Caco-2 (cell line): ENCODE data around the gene GPR107. TPM values are rescaled to one million over a fixed set of nuclear protein-coding genes. Genes with fewer than 3 reads are reported as not detected.

Source experiments
- BruUV-seq: library from RNA; stranded (reverse); fragments of 400-500 nt; replicated peaks from 2 replicates; lab custom pipeline; 2021; lab: Mats Ljungman, UMichigan
- CTCF ChIA-PET: fragments of 300-600 bp; sonication (Branson Sonifier 250); formaldehyde crosslinking; loops from one replicate; lab custom pipeline; 2022; ENCODE audit warnings: antibody characterized with exemption; lab: Charles Lee
- POLR2A ChIA-PET: fragments of 300-600 bp; sonication (Branson Sonifier 250); formaldehyde crosslinking; loops from one replicate; lab custom pipeline; 2022; ENCODE audit warnings: antibody characterized with exemption; lab: Charles Lee
- DNase-seq, 2 experiments: peaks; one replicate each; pipeline versions ENCODE4 v3.0.0 to v3.0.0-alpha.2; 2020 to 2022
- H3K27me3 ChIP-seq: replicated peaks from 2 replicates; pipeline ENCODE4 v1.6.0; 2011; ENCODE audit warnings: low read length; ENCODE audit not compliant: control insufficient read depth, insufficient read depth
- H3K36me3 ChIP-seq: 2 replicates; pipeline ENCODE4 v1.5.1; 2011; ENCODE audit warnings: low read length; ENCODE audit not compliant: control insufficient read depth, insufficient read depth
- H3K4me1 ChIP-seq: fragments of 250-450 bp; sonication (Bioruptor Pico); 2 replicates; pipeline ENCODE4 v1.5.1; 2020; ENCODE audit warnings: mild to moderate bottlenecking
- H3K4me3 ChIP-seq: 2 replicates; pipeline ENCODE4 v1.5.1; 2011; ENCODE audit warnings: low read depth, mild to moderate bottlenecking, control low read depth, low read length
- H3K9me3 ChIP-seq: fragments of 250-450 bp; sonication (Bioruptor Pico); 2 replicates; pipeline ENCODE4 v1.5.1; 2020; ENCODE audit warnings: mild to moderate bottlenecking, moderate library complexity
- H3K27ac Mint-ChIP-seq: one replicate; pipeline ENCODE4 v1.8.0; 2022; ENCODE audit warnings: mixed read lengths; ENCODE audit not compliant: unreplicated experiment
- H3K27me3 Mint-ChIP-seq: one replicate; pipeline ENCODE4 v1.8.0; 2022; ENCODE audit warnings: mixed read lengths; ENCODE audit not compliant: insufficient read depth, unreplicated experiment
- H3K36me3 Mint-ChIP-seq: one replicate; pipeline ENCODE4 v1.8.0; 2022; ENCODE audit warnings: mild to moderate bottlenecking, mixed read lengths; ENCODE audit not compliant: insufficient read depth, unreplicated experiment
- H3K4me1 Mint-ChIP-seq: one replicate; pipeline ENCODE4 v1.8.0; 2022; ENCODE audit warnings: low read depth, mixed read lengths; ENCODE audit not compliant: unreplicated experiment
- H3K4me3 Mint-ChIP-seq: one replicate; pipeline ENCODE4 v1.8.0; 2022; ENCODE audit warnings: mild to moderate bottlenecking, moderate library complexity, mixed read lengths; ENCODE audit not compliant: unreplicated experiment
- H3K9me3 Mint-ChIP-seq: one replicate; pipeline ENCODE4 v1.8.0; 2022; ENCODE audit warnings: mixed read lengths; ENCODE audit not compliant: unreplicated experiment
- CTCF ChIP-seq, 2 experiments: fragments of 200-600 bp in 1 of 2; IDR thresholded peaks; 1 replicate in 1 of 2; 2 replicates in 1 of 2; pipeline versions ENCODE4 v1.5.1 to v1.8.0; 2011 to 2022; ENCODE audit warnings: antibody characterized with exemption in 1 of 2, control low read depth in 1 of 2, inconsistent platforms in 1 of 2, low read depth in 1 of 2, low read length in 1 of 2, mild to moderate bottlenecking in 1 of 2, moderate library complexity in 1 of 2; ENCODE audit not compliant: insufficient read depth in 1 of 2, severe bottlenecking in 1 of 2, unreplicated experiment in 1 of 2
- intact Hi-C: fragments of 100-400 bp; cut with micrococcal nuclease; formaldehyde crosslinking; loops from one replicate; pipeline ENCODE4 v1.10.0; 2022; ENCODE audit not compliant: unreplicated experiment
- total RNA-seq: library from RNA; stranded (reverse); gene quantifications from 2 replicates; pipeline ENCODE4 v1.2.3, GENCODE V29; 2022

GPR107 gene
- total RNA-seq, 1 experiment from 2014 or later = 53.1 TPM

GRCh38 chr9:130069048-130069447 is 15.3 kb downstream of the GPR107 start:
- DNase-seq = no peak
- Histone ChIP-seq H3K36me3 (no peaks in the 10 kb centered on the region), H3K4me3 (no peak overlapping the region), H3K9me3 (no peaks in the 10 kb centered on the region), H3K4me1 (peaks cover 17% of the 10 kb centered on the region), H3K27me3 (no peaks in the 10 kb centered on the region)
- no peak overlapping the region for H3K27ac Mint-ChIP-seq
- intact Hi-C loops = no loop called here
- no peak overlapping the region for H3K4me3 Mint-ChIP-seq
- ChIA-PET CTCF (no interaction called here), POLR2A (no interaction called here)
- peaks cover 13% of the 10 kb centered on the region for H3K4me1 Mint-ChIP-seq
- no peak for TF ChIP-seq CTCF (IDR thresholded peaks at IDR 0.05; ENCODE audit: insufficient read depth in 1 of 2, low read depth in 1 of 2, low read length in 1 of 2, severe bottlenecking in 1 of 2, unreplicated experiment in 1 of 2)
- H3K9me3 Mint-ChIP-seq = no peaks in the 10 kb centered on the region
- no peaks in the 10 kb centered on the region for H3K27me3 Mint-ChIP-seq
- BruUV-seq = no TSS peak
- peaks cover 10% of the 10 kb centered on the region for H3K36me3 Mint-ChIP-seq

DNA sequence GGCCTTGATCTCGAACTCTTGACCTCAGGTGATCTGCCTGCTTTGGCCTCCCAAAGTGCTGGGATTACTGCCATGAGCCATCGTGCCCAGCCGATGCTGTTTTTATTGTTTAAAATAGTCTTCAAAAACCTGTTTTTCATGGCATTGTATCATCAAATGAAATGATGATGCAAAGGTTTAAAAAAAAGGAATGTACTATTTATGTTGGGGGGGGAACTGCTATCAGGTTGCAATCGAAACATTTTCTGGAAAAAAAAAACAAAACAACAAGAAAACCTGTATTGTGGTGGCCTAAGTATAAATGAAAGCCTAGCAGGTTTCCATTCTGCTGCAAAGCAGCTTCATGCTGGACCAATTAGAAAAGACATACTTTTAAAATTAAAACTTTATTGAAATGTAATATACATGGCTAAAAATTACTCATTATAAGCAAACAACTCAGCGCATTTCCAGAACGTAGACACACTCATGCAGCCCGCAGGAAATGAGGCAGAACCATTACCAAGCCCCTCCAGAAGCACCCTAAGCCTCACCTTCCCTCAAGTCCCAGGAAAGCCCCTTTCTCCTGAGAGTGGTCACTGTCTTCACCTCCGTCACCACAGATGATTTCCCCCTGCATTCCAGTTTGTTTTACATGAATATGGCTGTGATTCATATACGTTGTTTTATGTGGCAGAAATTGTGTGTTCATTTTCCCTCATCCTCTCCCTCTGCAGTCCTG is 19.0 kb downstream of the GPR107 start:
- peaks cover 24% of the 10 kb centered on the region for H3K4me1 ChIP-seq
- no peak for TF ChIP-seq CTCF (IDR thresholded peaks at IDR 0.05; ENCODE audit: insufficient read depth in 1 of 2, low read depth in 1 of 2, low read length in 1 of 2, severe bottlenecking in 1 of 2, unreplicated experiment in 1 of 2)
- no TSS peak for BruUV-seq
- no peak overlapping the region for H3K4me3 Mint-ChIP-seq
- no peak for DNase-seq
- H3K36me3 ChIP-seq = peaks cover 2% of the 10 kb centered on the region
- CTCF ChIA-PET = no interaction called here
- peaks cover 26% of the 10 kb centered on the region for H3K36me3 Mint-ChIP-seq
- no peaks in the 10 kb centered on the region for H3K27me3 ChIP-seq
- H3K9me3 Mint-ChIP-seq = no peaks in the 10 kb centered on the region
- POLR2A ChIA-PET = no interaction called here
- intact Hi-C loops = loop anchor here (1.0 kb wide), 1 partner anchor 188 kb away; no protein-coding TSS in a partner anchor
- H3K4me3 ChIP-seq = no peak overlapping the region
- H3K9me3 ChIP-seq = no peaks in the 10 kb centered on the region
- H3K27ac Mint-ChIP-seq = peak overlapping the region; percentile 77
- no peaks in the 10 kb centered on the region for H3K27me3 Mint-ChIP-seq
- H3K4me1 Mint-ChIP-seq = peaks cover 13% of the 10 kb centered on the region

DNA sequence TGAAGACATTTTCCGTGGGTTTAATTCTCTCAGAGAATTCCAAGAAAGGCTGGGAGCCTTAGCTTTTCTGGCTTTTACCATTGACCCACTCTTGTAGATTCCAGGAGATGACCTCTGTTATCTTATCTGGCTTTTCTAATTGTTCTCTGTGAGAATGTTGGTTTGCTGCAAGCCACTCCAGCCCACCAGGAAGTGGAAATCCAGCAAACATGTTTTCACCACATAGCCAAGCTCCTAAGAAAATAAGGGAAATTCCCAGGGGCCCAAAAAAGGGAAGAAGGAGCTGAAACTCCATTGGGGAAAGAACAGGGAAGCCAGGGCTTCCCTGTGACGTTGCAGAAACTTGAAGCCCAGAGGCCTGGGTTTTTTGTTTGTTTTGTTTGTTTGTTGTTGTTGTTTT is 19.7 kb downstream of the GPR107 start:
- Mint-ChIP-seq H3K36me3 (peaks cover 31% of the 10 kb centered on the region), H3K4me1 (peaks cover 13% of the 10 kb centered on the region), H3K27me3 (no peaks in the 10 kb centered on the region), H3K27ac (peak overlapping the region; percentile 77), H3K9me3 (no peaks in the 10 kb centered on the region), H3K4me3 (no peak overlapping the region)
- Histone ChIP-seq H3K4me3 (no peak overlapping the region), H3K27me3 (no peaks in the 10 kb centered on the region), H3K4me1 (peaks cover 24% of the 10 kb centered on the region), H3K36me3 (peaks cover 2% of the 10 kb centered on the region), H3K9me3 (no peaks in the 10 kb centered on the region)
- CTCF ChIA-PET = interaction anchor here (0.6 kb wide), 1 partner anchor 137 kb away, joined by 3 read pairs; no protein-coding TSS in a partner anchor
- peak; percentile 31 to 60 for DNase-seq
- no peak for TF ChIP-seq CTCF (IDR thresholded peaks at IDR 0.05; ENCODE audit: insufficient read depth in 1 of 2, low read depth in 1 of 2, low read length in 1 of 2, severe bottlenecking in 1 of 2, unreplicated experiment in 1 of 2)
- intact Hi-C loops = loop anchor here (1.0 kb wide), 1 partner anchor 189 kb away; no protein-coding TSS in a partner anchor
- POLR2A ChIA-PET = interaction anchor here (0.6 kb wide), 1 partner anchor 250 kb away, joined by 3 read pairs; no protein-coding TSS in a partner anchor
- no TSS peak for BruUV-seq
